OCI-LY1 (cell line): ENCODE data around the gene MINDY3.

Source experiments
- H2AFZ ChIP-seq: fragments of 200-600 bp; sonication (generic), shearing (Covaris generic); 2 replicates; pipeline ENCODE4 v1.6.0; 2014; ENCODE audit warnings: antibody characterized with exemption, mild to moderate bottlenecking, low read length
- H3F3A ChIP-seq: fragments of 200-600 bp; sonication (generic), shearing (Covaris generic); 2 replicates; pipeline ENCODE4 v1.6.0; 2014; ENCODE audit warnings: mild to moderate bottlenecking, antibody characterized with exemption, low read length, moderate library complexity; ENCODE audit not compliant: insufficient read depth
- H3K27ac ChIP-seq: fragments of 200-600 bp; sonication (generic); 2 replicates; pipeline ENCODE4 v1.5.1; 2014; ENCODE audit warnings: low read length, mixed run types, mild to moderate bottlenecking, low read depth; ENCODE audit not compliant: poor library complexity, severe bottlenecking
- H3K27me3 ChIP-seq: fragments of 200-600 bp; sonication (generic); 2 replicates; pipeline ENCODE4 v1.6.0; 2014; ENCODE audit warnings: antibody characterized with exemption, mild to moderate bottlenecking, low read length, moderate library complexity; ENCODE audit not compliant: insufficient read depth
- H3K36me3 ChIP-seq: fragments of 200-600 bp; sonication (generic); 2 replicates; pipeline ENCODE4 v1.6.1; 2014; ENCODE audit warnings: mild to moderate bottlenecking, antibody characterized with exemption, low read length, moderate library complexity, mixed read lengths; ENCODE audit not compliant: insufficient read depth
- H3K4me1 ChIP-seq: fragments of 200-600 bp; sonication (generic); 2 replicates; pipeline ENCODE4 v1.5.1; 2014; ENCODE audit warnings: mild to moderate bottlenecking, low read length, moderate library complexity; ENCODE audit not compliant: insufficient read depth, severe bottlenecking
- H3K4me2 ChIP-seq: fragments of 200-600 bp; sonication (generic), shearing (Covaris generic); 2 replicates; pipeline ENCODE4 v1.6.1; 2014; ENCODE audit warnings: low read length
- H3K4me3 ChIP-seq: fragments of 200-600 bp; sonication (generic); 2 replicates; pipeline ENCODE4 v1.5.1; 2014; ENCODE audit warnings: low read length, low read depth, mild to moderate bottlenecking, mixed read lengths; ENCODE audit not compliant: poor library complexity, severe bottlenecking
- H3K79me2 ChIP-seq: fragments of 200-600 bp; shearing (Covaris generic); 2 replicates; pipeline ENCODE4 v1.6.1; 2016; ENCODE audit warnings: mixed run types, low read length, mixed read lengths; ENCODE audit not compliant: insufficient read depth
- H3K9ac ChIP-seq: fragments of 200-600 bp; sonication (generic), shearing (Covaris generic); 2 replicates; pipeline ENCODE4 v1.6.1; 2014; ENCODE audit warnings: mild to moderate bottlenecking, low read length, mixed read lengths
- H3K9me2 ChIP-seq: fragments of 200-600 bp; sonication (generic), shearing (Covaris generic); 2 replicates; pipeline ENCODE4 v1.6.1; 2014; ENCODE audit warnings: low read depth, mild to moderate bottlenecking, low read length, mixed read lengths
- H3K9me3 ChIP-seq: fragments of 200-600 bp; shearing (Covaris generic); 2 replicates; pipeline ENCODE4 v1.6.1; 2014; ENCODE audit warnings: low read length, mixed read lengths
- H4K20me1 ChIP-seq: fragments of 200-600 bp; sonication (generic), shearing (Covaris generic); 2 replicates; pipeline ENCODE4 v1.6.0; 2016; ENCODE audit warnings: mild to moderate bottlenecking, low read length; ENCODE audit not compliant: insufficient read depth
- EZH2 ChIP-seq: fragments of 200-600 bp; sonication (generic), shearing (Covaris generic); IDR thresholded peaks from 2 replicates; pipeline ENCODE4 v1.8.0; 2017; ENCODE audit warnings: borderline replicate concordance, mixed run types, mild to moderate bottlenecking, antibody characterized with exemption, low read length, moderate library complexity, mixed read lengths
- TF ChIP-seq, protein P1 (sequence below): fragments of 200-600 bp; sonication (generic), shearing (Covaris generic); IDR thresholded peaks from 2 replicates; pipeline ENCODE4 v1.5.1; 2017; ENCODE audit warnings: mild to moderate bottlenecking, antibody characterized with exemption, low read length, moderate library complexity, mixed read lengths

The MINDY3 gene

DNA sequence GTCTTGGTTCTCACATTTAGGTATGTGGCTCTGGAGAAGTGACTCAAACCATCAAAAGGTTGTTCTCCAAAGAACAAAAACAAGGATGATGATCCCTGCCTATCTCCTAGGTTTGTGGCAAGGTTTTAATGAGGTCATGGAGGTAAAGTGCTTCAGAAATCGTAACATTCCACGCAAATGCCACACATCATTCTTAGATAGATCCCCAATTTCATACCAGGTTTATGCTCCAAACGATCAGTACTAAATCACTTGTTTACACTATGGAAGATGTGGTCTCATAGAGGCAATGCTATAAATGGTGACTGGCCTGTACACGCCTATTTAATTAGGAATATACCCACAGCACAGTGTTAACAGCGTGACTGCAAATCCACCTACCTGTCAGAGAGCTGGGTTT lies 66.6 kb downstream of the MINDY3 start:
- no peaks in the 10 kb centered on the region for H3K79me2 ChIP-seq
- H3K27me3 ChIP-seq, result no peaks in the 10 kb centered on the region
- H3K9ac ChIP-seq, result no peak overlapping the region
- H3K9me3 ChIP-seq, result no peaks in the 10 kb centered on the region
- no peaks in the 10 kb centered on the region for H4K20me1 ChIP-seq
- H3K9me2 ChIP-seq, result no peaks in the 10 kb centered on the region
- no peak overlapping the region for H3K27ac ChIP-seq
- no peak overlapping the region for H3K4me3 ChIP-seq
- no peaks in the 10 kb centered on the region for H3F3A ChIP-seq
- no peak overlapping the region for H2AFZ ChIP-seq
- no peaks in the 10 kb centered on the region for H3K4me1 ChIP-seq
- TF ChIP-seq, protein P1, sequence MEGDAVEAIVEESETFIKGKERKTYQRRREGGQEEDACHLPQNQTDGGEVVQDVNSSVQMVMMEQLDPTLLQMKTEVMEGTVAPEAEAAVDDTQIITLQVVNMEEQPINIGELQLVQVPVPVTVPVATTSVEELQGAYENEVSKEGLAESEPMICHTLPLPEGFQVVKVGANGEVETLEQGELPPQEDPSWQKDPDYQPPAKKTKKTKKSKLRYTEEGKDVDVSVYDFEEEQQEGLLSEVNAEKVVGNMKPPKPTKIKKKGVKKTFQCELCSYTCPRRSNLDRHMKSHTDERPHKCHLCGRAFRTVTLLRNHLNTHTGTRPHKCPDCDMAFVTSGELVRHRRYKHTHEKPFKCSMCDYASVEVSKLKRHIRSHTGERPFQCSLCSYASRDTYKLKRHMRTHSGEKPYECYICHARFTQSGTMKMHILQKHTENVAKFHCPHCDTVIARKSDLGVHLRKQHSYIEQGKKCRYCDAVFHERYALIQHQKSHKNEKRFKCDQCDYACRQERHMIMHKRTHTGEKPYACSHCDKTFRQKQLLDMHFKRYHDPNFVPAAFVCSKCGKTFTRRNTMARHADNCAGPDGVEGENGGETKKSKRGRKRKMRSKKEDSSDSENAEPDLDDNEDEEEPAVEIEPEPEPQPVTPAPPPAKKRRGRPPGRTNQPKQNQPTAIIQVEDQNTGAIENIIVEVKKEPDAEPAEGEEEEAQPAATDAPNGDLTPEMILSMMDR, result no peak
- TF ChIP-seq EZH2, result no peak
- H3K36me3 ChIP-seq, result peaks cover 26% of the 10 kb centered on the region; the same call in 1 of the 2 replicates
- no peak overlapping the region for H3K4me2 ChIP-seq

DNA sequence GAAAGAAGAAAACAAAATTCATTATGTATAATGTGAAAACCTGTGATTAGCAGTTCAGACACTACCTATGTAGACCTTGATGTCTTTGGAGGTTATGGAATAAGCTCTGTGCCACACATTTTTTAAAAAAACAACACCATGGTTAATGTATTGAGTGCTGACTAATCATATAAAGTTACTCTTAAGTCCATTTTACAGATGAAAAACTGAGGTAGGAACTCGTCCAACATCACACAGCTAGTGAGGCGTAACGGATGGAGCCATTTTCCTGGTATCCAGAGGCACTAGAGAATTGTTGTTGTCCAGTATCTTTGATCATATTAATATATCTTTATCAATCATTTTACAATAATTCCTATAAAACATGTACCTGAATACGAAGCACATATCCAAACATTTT lies 67.5 kb downstream of the MINDY3 start:
- H2AFZ ChIP-seq, result no peak overlapping the region
- H3K27ac ChIP-seq, result no peak overlapping the region
- H3F3A ChIP-seq, result no peaks in the 10 kb centered on the region
- TF ChIP-seq EZH2, result no peak
- TF ChIP-seq, protein P1, result no peak
- no peaks in the 10 kb centered on the region for H3K4me1 ChIP-seq
- peaks cover 27% of the 10 kb centered on the region; the same call in 1 of the 2 replicates for H3K36me3 ChIP-seq
- no peak overlapping the region for H3K9ac ChIP-seq
- no peaks in the 10 kb centered on the region for H4K20me1 ChIP-seq
- no peak overlapping the region for H3K4me3 ChIP-seq
- no peak overlapping the region for H3K4me2 ChIP-seq
- no peaks in the 10 kb centered on the region for H3K9me2 ChIP-seq
- H3K9me3 ChIP-seq, result no peaks in the 10 kb centered on the region
- H3K27me3 ChIP-seq, result no peaks in the 10 kb centered on the region
- H3K79me2 ChIP-seq, result no peaks in the 10 kb centered on the region

DNA sequence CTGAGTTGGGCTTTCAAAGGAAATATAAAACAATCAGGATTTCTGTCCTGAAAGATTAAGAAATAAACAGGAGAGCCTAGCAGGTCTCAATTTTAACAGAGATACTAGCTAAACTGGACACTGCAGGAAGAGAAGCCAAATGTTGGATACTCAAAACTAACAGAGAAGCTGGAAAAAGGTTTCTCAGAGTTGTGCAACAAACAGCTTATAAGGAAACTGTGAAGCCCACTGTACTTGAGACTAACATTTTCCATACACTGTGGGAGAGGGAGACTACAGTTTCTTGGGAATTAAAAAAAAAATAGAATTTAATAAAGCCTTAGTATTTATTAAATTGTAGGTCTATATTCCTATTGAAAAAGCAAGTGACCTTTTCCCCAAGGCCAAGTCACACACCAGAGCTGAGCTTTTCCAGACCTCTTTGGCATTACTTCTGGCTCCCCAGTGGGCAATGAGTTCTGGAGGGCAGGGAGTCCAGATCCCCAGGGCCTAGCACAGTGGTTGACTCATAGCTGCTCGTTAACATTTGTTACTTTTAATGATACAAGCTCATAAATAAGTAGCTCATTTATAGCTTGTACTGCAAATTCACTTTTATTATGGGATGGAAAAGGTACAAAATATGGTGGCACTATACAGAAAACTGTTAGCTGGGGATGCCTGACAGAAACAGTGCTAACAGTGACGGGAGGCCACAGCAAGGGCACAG lies 68.3 kb downstream of the MINDY3 start:
- Histone ChIP-seq H3K9me2 (no peaks in the 10 kb centered on the region), H3K79me2 (no peaks in the 10 kb centered on the region), H3K9me3 (no peaks in the 10 kb centered on the region), H3K27me3 (no peaks in the 10 kb centered on the region), H3K9ac (no peak overlapping the region), H3K36me3 (peaks cover 31% of the 10 kb centered on the region; the same call in 1 of the 2 replicates), H3K4me2 (no peak overlapping the region), H3K4me3 (no peak overlapping the region), H2AFZ (no peak overlapping the region), H3K4me1 (no peaks in the 10 kb centered on the region), H4K20me1 (no peaks in the 10 kb centered on the region), H3K27ac (no peak overlapping the region), H3F3A (no peaks in the 10 kb centered on the region)
- TF ChIP-seq EZH2, result no peak
- TF ChIP-seq, protein P1, result no peak
